ENCODE measurements around the gene GUCY2C.

DNA sequence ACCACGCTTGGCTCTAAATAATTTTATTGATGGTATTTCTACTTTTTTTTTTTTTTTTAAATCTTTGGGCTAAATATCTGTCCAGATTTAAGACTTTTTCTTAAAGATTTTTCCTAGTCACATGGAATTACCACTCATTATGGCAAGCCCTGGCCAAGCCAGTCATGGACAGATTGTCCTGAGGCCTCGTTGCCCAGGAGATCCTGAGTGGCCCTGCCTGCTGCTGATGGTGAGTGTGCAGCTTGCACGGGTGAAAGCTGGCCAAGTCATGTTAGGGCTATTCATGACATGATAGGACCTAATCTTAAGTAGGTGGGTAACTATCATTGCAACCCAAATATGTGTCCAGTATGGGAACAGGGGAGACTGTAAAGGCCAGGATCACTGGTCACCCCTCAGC is 27.8 kb downstream of the GUCY2C start:
- no peak for TF ChIP-seq CTCF (IDR thresholded peaks at IDR 0.05; ENCODE audit: borderline replicate concordance, extremely low read depth, low read length, poor library complexity, severe bottlenecking)
- no peak for TF ChIP-seq EZH2 (IDR thresholded peaks at IDR 0.05; ENCODE audit: borderline replicate concordance, low read depth, low read length, severe bottlenecking)
